AG08395 (cell line): ENCODE data around the gene OR51F1.
"Not testable (repeated sequence)": the region's sequence is repeated elsewhere in the genome, so short reads cannot be mapped to it uniquely, and the experiment has no call there.

Source experiments
- DNase-seq: peaks from one replicate; pipeline ENCODE4 v3.0.0; 2012; ENCODE audit warnings: mixed read lengths, low spot score

Gene OR51F1

GRCh38 chr11:4769838-4770237 lies at the start of gene OR51F1:
Gene OR51F1, minus strand, starts transcription at chr11:4769938. Its CDS starts 0 bp downstream, at chr11:4769938.
- no peak for DNase-seq

- no peak for DNase-seq
Observed at GRCh38 chr11:4809246-4809645, 39.5 kb upstream of the OR51F1 start.

- no peak for DNase-seq
Observed at GRCh38 chr11:4808476-4808875, 38.7 kb upstream of the OR51F1 start.

- no peak for DNase-seq
Observed at GRCh38 chr11:4804280-4804679, 34.5 kb upstream of the OR51F1 start, which contains the start of gene OR52R1. Gene OR52R1, minus strand, starts transcription at chr11:4804380. Its CDS starts 0 bp downstream, at chr11:4804380.

- DNase-seq, result not testable (repeated sequence)
Observed at GRCh38 chr11:4801316-4801715, 31.6 kb upstream of the OR51F1 start.

GRCh38 chr11:4798427-4799183 lies 28.9 kb upstream of the OR51F1 start:
- no peak for DNase-seq

GRCh38 chr11:4797206-4797605 lies 27.5 kb upstream of the OR51F1 start:
- DNase-seq, result no peak

- DNase-seq, result no peak
Observed at GRCh38 chr11:4782454-4782853, 12.7 kb upstream of the OR51F1 start.

GRCh38 chr11:4768094-4768493 lies 1.6 kb downstream of the OR51F1 start:
- DNase-seq, result no peak

GRCh38 chr11:4766420-4767043 lies 3.2 kb downstream of the OR51F1 start:
- no peak for DNase-seq

GRCh38 chr11:4763096-4763495 lies 6.6 kb downstream of the OR51F1 start:
- no peak for DNase-seq

- no peak for DNase-seq
Observed at GRCh38 chr11:4751201-4751600, 18.5 kb downstream of the OR51F1 start.

- no peak for DNase-seq
Observed at GRCh38 chr11:4748438-4748837, 21.3 kb downstream of the OR51F1 start.

GRCh38 chr11:4740735-4741134 lies 29.0 kb downstream of the OR51F1 start:
- no peak for DNase-seq

GRCh38 chr11:4727171-4727570 lies 42.6 kb downstream of the OR51F1 start:
- DNase-seq, result no peak

GRCh38 chr11:4722616-4723534 lies 46.9 kb downstream of the OR51F1 start:
- DNase-seq, result not testable (repeated sequence)
